DOHH2 (cell line): ENCODE results near the gene FBXO42.
A peak's percentile ranks its signal among the peaks of the same experiment; 100 is the strongest.

Experiments used
- H3F3A ChIP-seq: fragments of 200-600 bp; sonication (generic), shearing (Covaris generic); 2 replicates; pipeline ENCODE4 v1.6.0; 2016; ENCODE audit warnings: antibody characterized with exemption, mild to moderate bottlenecking; ENCODE audit not compliant: control insufficient read depth, insufficient read depth
- H3K27ac ChIP-seq: fragments of 200-600 bp; sonication (generic); 2 replicates; pipeline ENCODE4 v1.5.1; 2014; ENCODE audit warnings: low read depth, mild to moderate bottlenecking, low read length, moderate library complexity
- H3K27me3 ChIP-seq: fragments of 200-600 bp; sonication (generic); 2 replicates; pipeline ENCODE4 v1.6.1; 2014; ENCODE audit warnings: mild to moderate bottlenecking, low read length, mixed read lengths; ENCODE audit not compliant: control insufficient read depth
- H3K36me3 ChIP-seq: fragments of 200-600 bp; sonication (generic); 2 replicates; pipeline ENCODE4 v1.6.1; 2014; ENCODE audit warnings: mild to moderate bottlenecking, low read length, moderate library complexity, mixed read lengths; ENCODE audit not compliant: control insufficient read depth
- H3K4me1 ChIP-seq: fragments of 200-600 bp; sonication (generic); 2 replicates; pipeline ENCODE4 v1.6.1; 2014; ENCODE audit warnings: mild to moderate bottlenecking, low read length, mixed read lengths; ENCODE audit not compliant: control insufficient read depth
- H3K4me2 ChIP-seq: fragments of 200-600 bp; sonication (generic); 2 replicates; pipeline ENCODE4 v1.6.0; 2014; ENCODE audit warnings: mild to moderate bottlenecking, low read length, moderate library complexity
- H3K4me3 ChIP-seq: fragments of 200-600 bp; sonication (generic); 2 replicates; pipeline ENCODE4 v1.5.1; 2014; ENCODE audit warnings: mild to moderate bottlenecking, low read length, mixed read lengths
- H3K79me2 ChIP-seq: fragments of 200-600 bp; sonication (generic); 2 replicates; pipeline ENCODE4 v1.6.1; 2014; ENCODE audit warnings: mild to moderate bottlenecking, low read length, mixed read lengths; ENCODE audit not compliant: control insufficient read depth
- H3K9me2 ChIP-seq: fragments of 200-600 bp; sonication (generic); replicated peaks from 2 replicates; pipeline ENCODE4 v1.6.1; 2014; ENCODE audit warnings: mild to moderate bottlenecking, low read length, mixed read lengths; ENCODE audit not compliant: control insufficient read depth
- H3K9me3 ChIP-seq: fragments of 200-600 bp; sonication (generic); 2 replicates; pipeline ENCODE4 v1.6.1; 2014; ENCODE audit warnings: antibody characterized with exemption, low read length, mixed read lengths; ENCODE audit not compliant: control insufficient read depth, insufficient read depth
- H4K20me1 ChIP-seq: fragments of 200-600 bp; sonication (generic); 2 replicates; pipeline ENCODE4 v1.6.0; 2014; ENCODE audit warnings: low read depth, mild to moderate bottlenecking, antibody characterized with exemption, low read length, moderate library complexity; ENCODE audit not compliant: control insufficient read depth, insufficient read depth
- CTCF ChIP-seq: fragments of 200-600 bp; sonication (generic); IDR thresholded peaks from one replicate; pipeline ENCODE4 v1.5.1; 2014; ENCODE audit warnings: antibody characterized with exemption, mild to moderate bottlenecking, low read depth, low read length; ENCODE audit not compliant: poor library complexity, severe bottlenecking
- EZH2phosphoT487 ChIP-seq: fragments of 200-600 bp; sonication (generic); IDR thresholded peaks from 2 replicates; pipeline ENCODE4 v1.6.1; 2017; ENCODE audit warnings: borderline replicate concordance, mild to moderate bottlenecking, antibody characterized with exemption, low read length, moderate library complexity, mixed read lengths

Gene FBXO42

GRCh38 chr1:16371725-16372124 lies 19.4 kb upstream of the FBXO42 start:
- TF ChIP-seq CTCF, result no peak
- no peak for TF ChIP-seq EZH2phosphoT487
- no peaks in the 10 kb centered on the region for H3K27me3 ChIP-seq
- H3K27ac ChIP-seq, result no peak overlapping the region
- H3K36me3 ChIP-seq, result peaks cover 38% of the 10 kb centered on the region
- no peak overlapping the region for H3K4me3 ChIP-seq
- H3F3A ChIP-seq, result no peaks in the 10 kb centered on the region; the same call in 1 of the 2 replicates
- H3K4me1 ChIP-seq, result peaks cover 21% of the 10 kb centered on the region
- no peaks in the 10 kb centered on the region for H3K9me2 ChIP-seq
- H3K79me2 ChIP-seq, result peaks cover 97% of the 10 kb centered on the region
- H3K9me3 ChIP-seq, result no peaks in the 10 kb centered on the region
- peaks cover 18% of the 10 kb centered on the region for H4K20me1 ChIP-seq
- no peak overlapping the region for H3K4me2 ChIP-seq

GRCh38 chr1:16369821-16370220 lies 17.5 kb upstream of the FBXO42 start:
- Histone ChIP-seq H3K36me3 (peaks cover 38% of the 10 kb centered on the region), H3K9me2 (no peaks in the 10 kb centered on the region), H4K20me1 (peaks cover 18% of the 10 kb centered on the region), H3K4me1 (peaks cover 23% of the 10 kb centered on the region), H3K4me3 (no peak overlapping the region), H3K79me2 (peaks cover 78% of the 10 kb centered on the region), H3K4me2 (no peak overlapping the region), H3K27ac (no peak overlapping the region), H3K27me3 (no peaks in the 10 kb centered on the region), H3K9me3 (no peaks in the 10 kb centered on the region), H3F3A (no peaks in the 10 kb centered on the region; the same call in 1 of the 2 replicates)
- TF ChIP-seq CTCF, result no peak
- no peak for TF ChIP-seq EZH2phosphoT487

- peaks cover 18% of the 10 kb centered on the region for H4K20me1 ChIP-seq
- H3K36me3 ChIP-seq, result peaks cover 32% of the 10 kb centered on the region
- TF ChIP-seq EZH2phosphoT487, result no peak
- no peaks in the 10 kb centered on the region; the same call in 1 of the 2 replicates for H3F3A ChIP-seq
- H3K9me3 ChIP-seq, result no peaks in the 10 kb centered on the region
- peaks cover 36% of the 10 kb centered on the region for H3K4me1 ChIP-seq
- no peaks in the 10 kb centered on the region for H3K27me3 ChIP-seq
- H3K79me2 ChIP-seq, result peaks cover 62% of the 10 kb centered on the region
- H3K9me2 ChIP-seq, result no peaks in the 10 kb centered on the region
- peak overlapping the region; percentile 95 for H3K4me3 ChIP-seq
- peak overlapping the region; percentile 69 for H3K27ac ChIP-seq
- peak overlapping the region; percentile 76 for H3K4me2 ChIP-seq
These were observed 15.9 kb upstream of the FBXO42 start for GRCh38 chr1:16367968-16368890.
